Measurements from ENCODE around the gene ARHGAP42. TPM values are rescaled to one million over a fixed set of nuclear protein-coding genes. Genes with fewer than 3 reads are reported as not detected.

Gene ARHGAP42
- total and polyA plus RNA-seq, 2 of the 13 experiments (the other 11 are each of a cell fraction or from before 2014, with no cell fraction given), result 2.5 to 4.3 TPM

DNA sequence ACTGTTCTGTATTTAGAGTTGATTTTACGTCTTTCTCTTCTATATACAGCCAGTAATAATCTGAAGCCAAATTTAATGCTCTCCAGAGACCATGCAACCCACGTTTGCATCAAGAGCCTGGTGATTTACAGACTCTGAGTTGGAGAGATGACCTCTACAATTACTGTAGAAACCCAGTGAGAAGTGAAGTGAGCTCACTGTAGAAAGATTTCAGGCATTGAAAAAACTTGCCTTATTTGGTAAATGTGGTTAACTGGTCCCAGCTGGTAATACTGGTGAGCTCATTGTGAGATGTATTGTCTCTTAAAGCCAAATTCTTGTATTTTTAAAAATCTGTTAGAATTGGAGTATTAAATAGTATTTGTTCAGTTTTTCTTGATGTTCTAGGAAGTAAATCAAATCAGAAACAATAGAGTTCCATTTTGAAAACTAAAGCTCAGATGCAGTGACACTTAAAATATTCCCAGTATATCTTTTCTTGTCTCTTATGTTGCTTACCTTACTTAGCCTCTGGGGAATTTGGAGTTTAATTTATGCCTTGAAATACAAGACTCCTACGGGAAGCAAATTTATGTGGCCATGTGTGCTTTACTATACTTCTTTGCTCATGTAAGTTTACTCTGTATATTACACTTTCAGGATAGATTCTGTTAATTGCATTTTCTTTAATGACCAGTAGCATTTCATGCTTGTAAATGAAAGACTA lies 189.9 kb downstream of the ARHGAP42 start (continued):
- no peak for TF ChIP-seq ZNF614 (CRISPR knock-in tag; IDR thresholded peaks at IDR 0.05; ENCODE audit: borderline replicate concordance)
- TF ChIP-seq, protein P1, sequence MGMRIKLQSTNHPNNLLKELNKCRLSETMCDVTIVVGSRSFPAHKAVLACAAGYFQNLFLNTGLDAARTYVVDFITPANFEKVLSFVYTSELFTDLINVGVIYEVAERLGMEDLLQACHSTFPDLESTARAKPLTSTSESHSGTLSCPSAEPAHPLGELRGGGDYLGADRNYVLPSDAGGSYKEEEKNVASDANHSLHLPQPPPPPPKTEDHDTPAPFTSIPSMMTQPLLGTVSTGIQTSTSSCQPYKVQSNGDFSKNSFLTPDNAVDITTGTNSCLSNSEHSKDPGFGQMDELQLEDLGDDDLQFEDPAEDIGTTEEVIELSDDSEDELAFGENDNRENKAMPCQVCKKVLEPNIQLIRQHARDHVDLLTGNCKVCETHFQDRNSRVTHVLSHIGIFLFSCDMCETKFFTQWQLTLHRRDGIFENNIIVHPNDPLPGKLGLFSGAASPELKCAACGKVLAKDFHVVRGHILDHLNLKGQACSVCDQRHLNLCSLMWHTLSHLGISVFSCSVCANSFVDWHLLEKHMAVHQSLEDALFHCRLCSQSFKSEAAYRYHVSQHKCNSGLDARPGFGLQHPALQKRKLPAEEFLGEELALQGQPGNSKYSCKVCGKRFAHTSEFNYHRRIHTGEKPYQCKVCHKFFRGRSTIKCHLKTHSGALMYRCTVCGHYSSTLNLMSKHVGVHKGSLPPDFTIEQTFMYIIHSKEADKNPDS (CRISPR knock-in tag; IDR thresholded peaks at IDR 0.05), result no peak

GRCh38 chr11:100878474-100878873 lies 191.4 kb downstream of the ARHGAP42 start:
- no peak overlapping the region for H3K4me3 ChIP-seq (replicated peaks in 1 of 3; ENCODE audit: insufficient read depth in 1 of 3, low read depth in 2 of 3, low read length in 3 of 3)
- DNase-seq (ENCODE audit: low spot score) (no peak), FAIRE-seq (no peak), ATAC-seq (no peak)
- ChIA-PET CTCF (ENCODE audit: low intra/inter-chr PET ratio, low total read pairs) (no interaction called here), POLR2A (no interaction called here)
- H3K9ac ChIP-seq (ENCODE audit: insufficient read depth, low read depth, low read length), result no peak overlapping the region
- in situ Hi-C loops (cut with HindIII; ENCODE audit: extremely low pct_ligation_motif_present, low pct_unique_long_range_greater_than_20kb), result no loop called here
- no peak for TF ChIP-seq RARA (CRISPR knock-in tag; IDR thresholded peaks at IDR 0.05)
- TF ChIP-seq ZNF691 (CRISPR knock-in tag; IDR thresholded peaks at IDR 0.05; ENCODE audit: borderline replicate concordance, low read depth), result no peak
- no peak for TF ChIP-seq ELF1 (CRISPR knock-in tag; IDR thresholded peaks at IDR 0.05)
- no peaks in the 10 kb centered on the region for H3K36me3 ChIP-seq (replicated peaks in 1 of 2; ENCODE audit: control insufficient read depth in 1 of 2, insufficient read depth in 2 of 2, low read length in 2 of 2)
- no peaks in the 10 kb centered on the region for H3K9me3 ChIP-seq (ENCODE audit: low read length)
- no peak overlapping the region for H2AFZ ChIP-seq (ENCODE audit: low read length)
- no peaks in the 10 kb centered on the region for H4K20me1 ChIP-seq (ENCODE audit: insufficient read depth, low read length)
- intact Hi-C loops (cut with micrococcal nuclease; ENCODE audit: unreplicated experiment), result no loop called here
- no peaks in the 10 kb centered on the region for H3K27me3 ChIP-seq (ENCODE audit: control insufficient read depth in 1 of 2, insufficient read depth in 2 of 2, low read length in 2 of 2)
- no TSS peak for BruUV-seq (replicated peaks)
- H3K27ac ChIP-seq (ENCODE audit: extremely low read length, insufficient read depth, low read length), result no peak overlapping the region
- H3K4me2 ChIP-seq (ENCODE audit: low read depth, low read length), result no peak overlapping the region
- H3K4me1 ChIP-seq (ENCODE audit: insufficient read depth, low read length), result no peaks in the 10 kb centered on the region
- no peaks in the 10 kb centered on the region for H3K79me2 ChIP-seq (ENCODE audit: insufficient read depth, low read length)
- WGBS (ENCODE audit: low lambda C conversion rate), result 79% methylated on average over 2 of the region's 2 CpGs

Measured in HepG2 (cell line).